Stimulated activated CD8-positive, alpha-beta memory T cell treated with anti-CD3 and anti-CD28 coated beads, Interleukin-4, amount 100 ng/mL, for 4 hours (primary cell): Measurements from ENCODE around the gene PARVB.

Source experiments
- DNase-seq, 2 donors: peaks; one replicate each; pipeline ENCODE4 v3.0.0-alpha.2; 2020; ENCODE audit warnings: low read depth in 2 of 2, low spot score in 1 of 2

PARVB gene, protein sequence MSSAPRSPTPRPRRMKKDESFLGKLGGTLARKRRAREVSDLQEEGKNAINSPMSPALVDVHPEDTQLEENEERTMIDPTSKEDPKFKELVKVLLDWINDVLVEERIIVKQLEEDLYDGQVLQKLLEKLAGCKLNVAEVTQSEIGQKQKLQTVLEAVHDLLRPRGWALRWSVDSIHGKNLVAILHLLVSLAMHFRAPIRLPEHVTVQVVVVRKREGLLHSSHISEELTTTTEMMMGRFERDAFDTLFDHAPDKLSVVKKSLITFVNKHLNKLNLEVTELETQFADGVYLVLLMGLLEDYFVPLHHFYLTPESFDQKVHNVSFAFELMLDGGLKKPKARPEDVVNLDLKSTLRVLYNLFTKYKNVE

DNA sequence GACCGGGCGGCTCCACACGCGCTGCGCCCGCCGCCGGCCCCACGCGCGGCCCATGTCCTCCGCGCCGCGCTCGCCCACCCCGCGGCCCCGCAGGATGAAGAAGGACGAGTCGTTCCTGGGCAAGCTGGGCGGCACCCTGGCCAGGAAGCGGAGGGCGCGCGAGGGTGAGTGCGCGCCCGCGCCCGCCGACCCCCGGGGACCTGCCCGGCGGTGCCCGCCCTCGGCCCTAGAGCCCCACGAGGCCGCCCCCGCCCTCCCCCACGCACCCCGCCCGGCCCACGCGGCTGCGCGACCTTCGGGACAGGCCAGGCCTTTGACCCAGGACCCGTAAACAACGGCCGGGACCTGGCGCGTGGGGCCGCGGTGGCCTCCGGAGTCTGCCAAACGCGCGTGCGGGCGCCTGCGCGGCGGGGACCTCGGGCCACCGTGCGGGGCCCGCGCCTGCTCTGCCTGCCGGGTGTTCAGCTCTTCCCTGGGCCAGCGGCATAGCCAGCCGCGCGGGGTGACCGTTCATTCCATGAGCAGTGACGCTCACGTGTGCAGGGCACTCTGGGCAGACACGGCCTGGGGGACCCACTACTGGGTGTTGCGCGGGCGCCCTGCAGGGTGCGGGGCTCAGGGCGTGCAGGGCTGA is at the start of gene PARVB:
Gene PARVB, plus strand, starts transcription at position 15 of the 634 bp plus-strand sequence. Its CDS starts 38 bp downstream, at position 53.
- DNase-seq = no peak

DNA sequence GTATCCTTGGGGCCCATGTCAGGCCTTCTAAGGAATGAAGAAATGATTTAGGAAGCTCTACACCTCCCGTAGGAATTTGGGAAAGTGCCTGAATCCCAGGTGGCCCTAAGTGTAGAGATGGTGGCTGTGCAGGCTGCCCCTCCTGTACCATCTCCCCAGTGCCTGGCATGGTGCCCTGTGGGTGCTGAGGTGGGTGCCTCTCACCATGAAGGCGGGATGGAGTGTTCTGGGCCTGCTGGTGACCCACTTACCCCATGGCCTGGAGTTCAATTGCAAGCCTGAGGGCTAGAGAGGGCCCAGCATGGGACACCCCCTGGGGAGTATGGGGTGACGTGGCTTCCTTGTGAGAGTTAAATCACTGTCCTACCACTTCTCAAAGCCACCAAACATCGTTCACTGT is 49.1 kb upstream of the PARVB start:
- no peak for DNase-seq

DNA sequence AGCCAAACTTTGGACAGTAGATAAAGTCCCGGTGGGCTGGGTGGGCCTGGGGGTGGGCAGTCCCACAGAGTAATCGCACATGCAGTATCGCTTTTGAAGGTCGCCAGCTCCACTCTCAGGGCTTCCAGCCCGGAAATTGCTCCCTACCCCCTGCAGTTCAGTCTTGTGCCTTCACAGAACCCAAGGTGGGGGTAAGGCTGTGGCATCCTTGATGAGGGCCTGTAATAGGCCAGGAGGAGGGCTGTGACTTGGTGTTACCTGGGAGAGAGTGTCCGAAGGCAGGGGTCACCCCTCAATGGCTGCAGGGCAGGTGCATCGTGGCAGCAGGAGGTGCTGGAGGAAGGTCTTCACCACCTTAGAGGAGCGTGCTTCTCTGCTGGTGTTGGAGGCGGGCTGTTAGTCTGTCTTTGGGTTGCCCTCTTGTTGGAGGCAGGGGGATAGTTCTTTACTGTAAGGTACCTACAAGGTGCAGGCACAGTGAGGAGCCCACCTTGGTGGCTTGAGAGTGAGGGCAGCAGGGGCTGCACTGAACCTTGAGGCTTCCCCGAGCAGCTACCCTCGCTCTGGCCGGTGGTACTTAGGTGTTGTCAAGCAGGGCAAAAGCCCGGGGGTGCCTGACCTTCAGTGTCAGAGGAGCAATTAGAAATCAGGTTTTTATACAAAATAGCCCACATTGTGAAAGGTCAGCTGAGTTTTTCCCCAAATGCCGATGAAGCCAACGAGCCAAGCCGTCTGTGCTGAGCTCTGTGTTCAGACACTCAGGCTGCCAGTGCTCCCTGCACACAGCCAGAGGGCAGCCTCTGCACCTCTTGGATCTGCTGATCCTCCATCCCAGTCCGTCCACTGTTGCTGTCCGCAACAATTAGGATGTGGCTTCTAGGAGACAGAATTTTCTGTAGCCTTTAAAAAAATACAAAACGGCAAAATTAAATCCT is 47.0 kb upstream of the PARVB start:
- no peak for DNase-seq

DNA sequence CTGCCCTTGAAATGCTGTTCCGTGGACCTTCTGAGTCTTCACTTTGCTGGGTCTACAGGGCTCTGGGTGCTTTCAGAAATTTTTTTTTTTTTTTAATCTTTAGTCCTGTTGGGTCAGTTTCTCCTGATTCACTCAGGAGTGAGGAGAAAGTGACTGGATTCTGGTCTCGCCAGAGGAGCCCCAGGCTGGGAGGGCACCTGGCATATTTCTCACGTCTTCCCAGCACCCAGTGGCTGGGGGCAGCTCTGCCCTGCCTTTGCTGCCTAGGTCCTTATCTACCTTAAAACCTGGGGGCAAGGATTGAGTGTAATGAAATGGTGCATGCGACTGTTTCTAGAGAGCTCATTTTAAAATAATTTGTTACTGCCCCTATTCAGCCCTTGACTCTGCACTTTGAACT is 45.5 kb upstream of the PARVB start:
- no peak for DNase-seq

DNA sequence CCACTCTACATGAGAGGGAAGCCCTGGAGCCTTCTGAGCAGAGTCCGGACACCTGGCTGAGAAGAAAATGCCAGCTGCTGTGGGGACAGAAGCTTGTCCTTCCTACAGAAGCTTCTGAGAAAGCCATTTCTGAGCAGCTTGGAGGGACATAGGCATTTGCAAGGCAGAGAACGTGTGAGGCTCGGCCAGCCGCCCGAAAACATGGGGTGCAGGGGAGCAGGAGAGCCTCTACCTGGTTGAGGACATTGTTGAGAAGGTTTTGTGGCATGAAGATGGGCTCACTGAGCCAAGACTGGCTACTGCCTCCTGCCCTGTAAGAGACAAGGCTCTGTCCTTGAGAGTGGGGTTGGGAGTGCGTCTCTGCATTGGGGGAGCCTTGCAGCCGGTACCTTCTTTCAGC is 43.5 kb upstream of the PARVB start:
- DNase-seq = no peak

DNA sequence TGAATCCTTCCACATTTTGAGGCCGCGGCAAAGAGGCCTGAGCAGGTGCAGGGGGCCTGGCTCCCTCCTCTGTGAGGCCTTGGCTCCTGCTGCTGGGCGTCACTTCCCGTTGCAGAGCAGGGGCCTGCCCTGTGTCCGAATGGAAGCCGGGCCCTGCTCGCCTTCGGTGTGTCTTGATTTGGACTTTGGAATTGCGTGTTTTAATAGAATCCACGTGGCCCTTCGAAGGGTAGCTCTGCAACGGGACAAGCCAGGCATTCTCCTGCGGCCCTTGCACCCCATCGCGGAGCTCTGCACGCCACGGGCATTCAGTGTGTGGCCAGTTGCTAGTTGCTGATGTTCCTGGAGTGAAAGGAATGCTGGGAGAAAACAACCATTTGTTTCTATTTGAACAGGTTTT is 43.1 kb upstream of the PARVB start:
- DNase-seq = no peak

DNA sequence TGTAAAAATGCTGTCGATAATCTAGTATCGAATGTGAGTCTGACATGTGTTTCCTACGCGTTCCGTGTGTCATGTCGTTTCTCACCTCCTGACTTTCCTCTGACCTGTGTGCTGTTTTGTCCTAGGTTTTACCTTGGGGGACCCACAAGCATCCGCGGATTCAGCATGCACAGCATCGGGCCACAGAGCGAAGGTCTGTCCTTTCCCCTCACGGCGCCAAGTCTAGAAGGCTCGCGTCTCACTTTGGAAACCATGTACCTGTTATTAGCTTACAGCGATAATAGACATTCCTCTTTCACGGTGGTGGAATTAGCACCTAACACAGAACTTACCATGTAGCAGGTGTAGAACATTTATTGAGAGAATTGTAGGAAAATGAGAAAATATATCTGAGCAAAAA is 40.3 kb upstream of the PARVB start:
- DNase-seq = no peak

DNA sequence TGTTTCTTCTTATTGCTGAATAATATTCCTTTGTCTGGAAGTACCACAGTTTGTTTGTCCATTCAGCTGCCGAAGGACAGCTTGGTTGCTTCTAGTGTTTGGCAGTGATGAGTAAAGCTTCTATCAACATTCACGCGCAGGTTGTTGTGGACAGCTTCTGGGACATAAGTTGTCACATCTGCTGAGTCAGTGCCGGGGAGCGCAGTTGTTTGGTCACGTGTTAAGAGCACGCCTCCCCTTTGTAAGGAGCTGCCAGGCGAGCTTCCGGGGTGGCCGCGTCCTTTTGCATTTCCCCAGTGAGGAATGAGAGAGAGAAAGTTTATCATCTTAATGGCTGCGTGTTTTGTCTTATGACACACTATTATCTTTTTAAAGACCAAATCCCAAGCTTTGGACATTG is 38.6 kb upstream of the PARVB start:
- no peak for DNase-seq

DNA sequence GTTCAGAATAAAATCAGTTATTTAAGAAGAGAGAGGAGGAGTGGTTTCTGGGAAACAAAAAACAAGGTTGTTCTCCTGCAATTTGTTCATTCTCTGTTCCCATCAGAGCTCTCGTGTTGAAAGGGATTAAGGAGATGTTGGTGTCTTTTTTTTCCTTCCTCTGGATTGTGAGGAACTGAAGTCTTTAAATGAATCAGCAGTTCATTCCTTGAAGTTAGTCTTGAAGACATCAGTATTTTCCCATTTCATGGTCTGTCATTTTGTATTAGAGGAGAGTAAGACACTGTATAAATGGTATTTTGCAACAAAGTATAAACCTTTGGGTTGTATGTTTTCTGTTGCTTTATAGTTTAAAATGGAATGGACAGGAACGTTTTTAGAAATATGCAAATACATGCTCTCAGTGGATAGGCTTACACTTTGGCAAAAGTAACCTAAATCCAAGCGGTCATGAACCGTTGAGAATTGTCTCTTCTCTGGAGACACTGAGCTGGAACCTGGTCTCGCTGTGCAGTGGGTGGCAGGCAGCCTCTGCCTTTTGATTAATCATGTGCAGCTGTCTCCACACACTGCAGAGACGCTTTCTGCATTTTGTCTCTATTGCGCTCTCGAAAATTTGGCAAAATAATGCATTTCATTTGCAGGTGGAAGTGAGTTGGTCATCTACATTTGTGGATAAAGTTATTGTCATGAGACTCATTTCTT is 35.8 kb upstream of the PARVB start:
- DNase-seq = no peak

DNA sequence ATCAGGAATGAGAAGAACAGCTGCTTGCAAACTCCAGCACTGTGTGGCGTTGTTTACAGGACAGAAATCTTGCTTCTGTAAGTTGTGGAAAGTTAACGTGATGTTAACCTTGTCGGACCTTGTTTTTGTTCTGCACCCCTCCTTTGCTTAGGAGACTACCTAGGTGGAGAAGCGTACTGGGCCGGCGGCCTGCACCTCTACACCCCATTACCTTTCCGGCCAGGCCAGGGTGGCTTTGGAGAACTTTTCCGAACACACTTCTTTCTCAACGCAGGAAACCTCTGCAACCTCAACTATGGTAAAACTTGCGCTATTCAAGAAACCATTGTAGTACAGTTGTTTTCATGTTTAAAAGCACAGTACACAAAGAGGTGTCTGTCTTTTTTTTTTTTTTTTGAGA is 35.1 kb upstream of the PARVB start:
- DNase-seq = no peak

DNA sequence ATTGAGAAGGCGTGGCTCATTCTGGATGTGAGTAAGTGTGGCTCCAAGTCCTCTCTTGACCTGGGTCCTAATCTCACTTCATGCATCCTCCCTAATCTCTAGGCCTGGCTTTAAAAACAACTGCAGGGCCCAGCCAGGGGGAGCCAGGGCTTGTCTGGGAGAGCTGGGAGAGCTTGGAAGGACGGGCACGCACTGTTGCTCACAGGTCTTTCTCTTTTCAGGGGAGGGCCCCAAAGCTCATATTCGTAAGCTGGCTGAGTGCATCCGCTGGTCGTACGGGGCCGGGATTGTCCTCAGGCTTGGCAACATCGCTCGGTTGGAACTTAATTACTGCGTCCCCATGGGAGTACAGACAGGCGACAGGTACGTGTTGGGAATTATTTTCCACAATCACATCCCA is 34.1 kb upstream of the PARVB start:
- no peak for DNase-seq

DNA sequence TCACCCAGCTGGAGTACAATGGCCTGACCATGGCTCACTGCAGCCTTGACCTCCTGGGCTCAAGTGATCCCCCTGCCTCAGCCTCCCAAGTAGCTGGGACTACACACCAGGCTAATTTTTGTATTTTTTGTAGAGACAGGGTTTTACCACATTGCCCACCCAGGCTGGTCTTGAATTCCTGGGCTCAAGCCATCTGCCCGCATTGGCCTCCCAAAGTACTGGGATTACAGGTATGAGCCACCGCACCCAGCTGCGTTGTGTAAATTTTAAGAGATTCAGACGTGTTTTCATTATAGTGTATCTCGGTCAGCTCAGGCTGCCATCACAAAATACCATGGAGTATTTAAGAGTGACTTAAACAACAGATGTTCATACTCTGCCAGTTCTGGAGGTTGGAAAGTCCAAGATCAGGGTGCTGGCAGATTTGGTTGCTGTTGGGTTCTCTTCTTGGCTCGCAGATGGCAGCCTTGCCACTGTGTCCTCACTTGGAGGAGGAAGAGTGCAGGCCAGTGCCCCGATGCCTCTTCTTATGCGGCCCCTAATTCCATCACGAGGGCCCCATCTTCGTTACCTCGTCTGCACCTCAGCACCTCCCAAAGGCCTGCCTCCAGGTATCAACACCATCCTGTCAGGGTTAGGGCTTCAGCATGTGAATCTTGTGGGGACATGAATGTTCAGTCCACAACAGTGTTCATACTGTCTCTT is 32.6 kb upstream of the PARVB start:
- no peak for DNase-seq

DNA sequence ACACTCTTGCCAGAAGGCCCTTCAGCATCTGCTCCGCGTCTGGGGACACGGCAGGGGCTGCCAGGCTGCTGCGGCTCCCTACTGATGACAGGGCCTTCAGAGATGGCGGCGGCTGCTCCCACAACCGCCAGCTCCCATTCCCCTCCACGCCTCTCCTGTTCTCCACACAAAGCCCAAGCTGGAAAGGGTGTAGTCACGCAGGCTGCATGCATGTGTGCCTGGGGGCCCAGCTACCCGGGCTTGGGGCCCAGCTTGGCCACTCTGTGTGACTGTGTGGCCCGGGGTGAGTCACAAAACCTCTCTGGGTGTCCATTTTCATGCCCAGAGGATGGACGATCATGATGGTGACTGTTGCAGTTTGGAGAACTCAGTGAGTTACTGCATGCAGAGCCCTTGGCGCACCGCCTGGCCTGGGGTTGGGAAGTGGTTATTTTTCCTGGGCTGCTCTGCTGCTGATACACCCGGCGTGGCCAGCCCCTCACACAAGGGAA is 31.7 kb upstream of the PARVB start:
- no peak for DNase-seq

DNA sequence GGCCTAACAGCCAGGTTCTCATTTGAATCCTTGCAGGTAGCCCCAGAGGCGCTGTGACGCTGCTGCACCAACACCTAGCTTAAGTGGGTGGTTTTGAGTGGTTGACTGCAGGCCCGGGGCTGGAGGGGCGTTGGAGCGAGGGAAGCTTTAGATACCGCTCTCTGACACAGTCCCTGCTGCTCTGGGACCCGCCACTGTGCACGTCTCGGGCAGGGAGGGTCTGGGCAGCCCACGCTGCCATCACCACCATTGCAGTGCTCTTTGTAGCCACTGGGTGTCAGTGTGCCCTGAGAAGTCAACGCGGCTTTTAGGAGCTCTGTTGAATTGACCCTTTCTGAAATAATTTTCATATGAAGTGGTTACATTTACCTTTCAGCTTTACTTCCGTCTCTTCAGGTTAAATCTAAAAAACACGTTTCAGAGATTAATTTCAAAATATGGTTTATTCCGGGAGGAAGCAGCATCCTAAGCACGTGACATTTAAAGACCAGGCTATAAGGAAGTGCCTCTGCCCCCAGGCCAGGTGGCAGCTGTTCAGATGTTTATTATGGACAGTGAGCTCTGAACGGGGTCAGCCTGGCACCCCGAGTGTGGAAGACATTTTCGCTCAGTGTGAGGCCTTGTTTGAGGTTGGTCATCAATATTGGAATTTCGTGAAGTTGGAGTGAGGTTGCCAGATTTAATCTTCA is 30.9 kb upstream of the PARVB start:
- DNase-seq = peak; percentile 16 to 24

DNA sequence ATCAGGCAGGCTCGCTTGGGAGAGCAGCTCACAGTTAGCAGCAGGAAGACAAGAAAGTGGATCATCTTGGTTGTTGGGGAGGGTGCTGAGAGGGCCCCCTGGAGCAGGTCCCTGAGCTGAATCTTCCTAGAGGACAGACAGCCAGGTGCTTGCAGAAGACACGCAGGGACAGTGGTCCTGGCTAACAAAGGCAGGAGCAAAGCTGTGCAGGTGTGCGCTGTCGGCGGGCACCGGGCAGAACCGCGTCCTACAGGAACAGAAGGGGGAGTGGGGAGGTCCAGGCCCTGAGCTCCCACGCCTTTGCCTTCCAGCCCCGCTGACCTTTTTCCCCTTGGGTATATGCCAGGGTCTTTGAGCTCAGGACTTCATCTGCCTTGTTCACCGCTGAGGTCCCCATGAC is 30.1 kb upstream of the PARVB start:
- DNase-seq = no peak

DNA sequence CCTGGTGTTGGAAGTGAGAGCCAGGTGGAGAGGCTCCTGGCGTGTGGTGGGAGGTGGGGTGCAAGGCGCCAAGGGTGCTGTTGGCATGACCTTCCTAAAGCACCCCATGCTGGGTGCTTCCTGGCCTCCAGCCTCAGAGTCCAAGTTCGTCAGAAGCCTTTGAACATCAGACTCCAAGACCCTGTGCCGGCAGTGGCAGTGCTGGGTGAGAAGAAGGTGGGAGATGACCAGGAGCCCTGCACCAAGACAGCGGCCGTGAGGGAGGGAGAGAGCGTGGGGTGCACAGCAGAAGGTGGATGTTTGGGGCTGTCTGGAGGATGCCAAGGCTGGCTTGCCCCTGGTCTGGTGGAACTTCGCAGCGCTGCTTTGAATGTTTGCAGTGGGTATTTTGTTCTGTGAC is 29.7 kb upstream of the PARVB start:
- DNase-seq = no peak

DNA sequence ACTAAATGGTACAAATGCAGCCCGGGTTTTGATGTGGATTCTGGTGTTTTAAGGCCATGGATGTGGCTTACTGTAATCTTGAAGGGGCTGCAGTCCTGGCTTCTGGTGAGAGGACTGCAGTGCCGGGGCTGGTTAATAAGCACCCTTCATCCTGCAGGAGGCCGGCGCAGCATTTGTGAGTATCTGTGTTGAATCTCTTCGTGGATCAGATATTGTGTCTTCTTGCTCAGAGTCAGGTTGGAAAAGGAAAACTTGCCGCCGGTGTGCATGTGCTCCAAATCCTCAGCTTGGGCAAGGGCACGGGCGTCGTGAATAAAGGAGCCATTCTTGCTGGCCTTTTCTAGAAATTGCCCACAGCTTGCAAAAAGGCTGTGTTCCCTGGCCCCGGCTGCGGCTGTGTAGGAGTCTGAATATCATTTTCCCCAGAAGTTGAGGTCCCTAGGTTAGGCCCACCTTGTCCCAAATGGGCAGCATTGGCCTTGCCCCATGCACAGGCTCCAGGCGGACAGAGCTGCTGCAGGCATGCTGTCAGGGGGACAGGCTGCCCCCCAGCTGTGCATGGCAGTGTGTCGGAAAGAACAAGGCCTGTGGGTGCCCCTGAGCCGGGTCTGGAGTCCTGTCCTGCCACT is 28.9 kb upstream of the PARVB start:
- DNase-seq = no peak

DNA sequence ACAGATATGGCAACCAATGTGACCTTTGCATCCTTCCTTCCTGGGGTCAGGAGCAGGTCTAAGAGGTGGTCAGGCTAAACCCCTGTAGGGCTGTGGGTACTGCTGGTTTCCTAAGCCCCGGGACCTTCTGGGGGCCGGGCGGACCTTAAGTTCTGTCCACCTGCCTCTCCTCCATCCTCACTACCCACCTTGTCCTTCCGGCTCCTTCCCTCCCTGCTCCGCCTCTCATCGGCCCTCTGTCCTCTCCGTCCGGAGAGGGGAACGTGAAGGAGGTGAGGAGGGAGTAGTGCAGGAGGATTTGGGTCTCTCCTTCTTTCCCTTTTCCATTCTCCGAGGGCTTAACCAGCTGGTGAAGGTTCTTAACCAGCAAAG is 28.3 kb upstream of the PARVB start:
- DNase-seq = no peak

DNA sequence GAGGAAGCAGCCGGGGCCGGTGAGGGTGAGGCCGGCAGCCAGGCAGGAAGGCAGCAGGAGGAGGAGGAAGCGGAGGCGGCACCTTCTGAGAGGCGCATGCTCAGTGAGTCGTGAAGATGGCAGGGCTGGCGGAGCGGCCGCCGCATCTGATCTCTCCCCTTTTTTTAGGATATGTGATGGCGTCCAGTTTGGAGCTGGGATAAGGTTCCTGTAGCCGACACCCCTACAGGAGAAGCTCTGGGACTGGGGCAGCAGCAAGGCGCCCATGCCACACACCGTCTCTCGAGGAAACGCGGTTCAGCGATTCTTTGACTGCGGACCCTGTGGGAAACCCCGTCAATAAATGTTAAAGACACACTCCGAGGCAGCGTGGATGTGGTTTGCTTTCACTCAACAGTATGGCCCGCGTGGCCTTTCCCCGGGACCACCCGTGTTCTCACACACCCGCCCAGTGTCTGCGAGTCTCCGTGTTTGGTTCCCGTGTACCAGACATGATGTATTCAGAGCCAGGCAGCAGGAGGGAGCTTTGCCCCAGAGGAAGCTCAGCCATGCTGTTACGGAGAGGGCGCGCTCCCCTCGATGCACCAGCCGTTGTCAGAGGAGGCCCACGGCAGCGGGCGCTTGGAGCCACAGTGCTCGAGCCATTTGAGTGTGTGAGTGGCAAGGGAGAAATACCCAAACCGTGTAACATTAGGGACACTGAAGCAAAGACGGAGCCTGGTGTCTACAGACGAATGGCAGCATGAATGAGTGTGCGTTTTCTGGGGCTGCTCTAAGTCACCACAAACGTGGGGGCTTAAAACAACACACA is 27.7 kb upstream of the PARVB start:
- DNase-seq = peak; percentile 35 to 59
